ENCODE measurements around the gene TBC1D20.

DNA sequence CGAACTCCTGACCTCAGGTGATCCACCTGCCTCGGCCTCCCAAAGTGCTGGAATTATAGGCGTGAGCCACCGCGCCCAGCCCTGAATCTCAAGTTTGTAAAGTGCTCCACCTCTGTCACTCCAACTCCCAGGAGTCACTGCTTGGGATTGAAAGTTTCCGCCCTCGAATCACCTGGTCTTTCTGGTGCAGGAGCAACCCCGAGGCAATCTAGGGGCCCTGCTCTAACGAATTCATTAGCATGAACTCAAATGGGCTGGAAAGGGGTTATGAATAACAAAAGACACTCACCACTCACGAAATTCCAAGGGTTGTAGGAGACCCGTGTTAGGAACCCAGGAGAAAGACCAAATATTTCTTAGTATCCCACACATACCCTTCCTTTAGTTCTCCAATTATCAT lies 28.1 kb downstream of the TBC1D20 start:
- TF ChIP-seq, protein P1, sequence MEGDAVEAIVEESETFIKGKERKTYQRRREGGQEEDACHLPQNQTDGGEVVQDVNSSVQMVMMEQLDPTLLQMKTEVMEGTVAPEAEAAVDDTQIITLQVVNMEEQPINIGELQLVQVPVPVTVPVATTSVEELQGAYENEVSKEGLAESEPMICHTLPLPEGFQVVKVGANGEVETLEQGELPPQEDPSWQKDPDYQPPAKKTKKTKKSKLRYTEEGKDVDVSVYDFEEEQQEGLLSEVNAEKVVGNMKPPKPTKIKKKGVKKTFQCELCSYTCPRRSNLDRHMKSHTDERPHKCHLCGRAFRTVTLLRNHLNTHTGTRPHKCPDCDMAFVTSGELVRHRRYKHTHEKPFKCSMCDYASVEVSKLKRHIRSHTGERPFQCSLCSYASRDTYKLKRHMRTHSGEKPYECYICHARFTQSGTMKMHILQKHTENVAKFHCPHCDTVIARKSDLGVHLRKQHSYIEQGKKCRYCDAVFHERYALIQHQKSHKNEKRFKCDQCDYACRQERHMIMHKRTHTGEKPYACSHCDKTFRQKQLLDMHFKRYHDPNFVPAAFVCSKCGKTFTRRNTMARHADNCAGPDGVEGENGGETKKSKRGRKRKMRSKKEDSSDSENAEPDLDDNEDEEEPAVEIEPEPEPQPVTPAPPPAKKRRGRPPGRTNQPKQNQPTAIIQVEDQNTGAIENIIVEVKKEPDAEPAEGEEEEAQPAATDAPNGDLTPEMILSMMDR (IDR thresholded peaks at IDR 0.05; ENCODE audit: low read depth, low read length) = no peak
- TF ChIP-seq EZH2phosphoT487 (IDR thresholded peaks at IDR 0.05; ENCODE audit: low read depth) = no peak
